Measurements from ENCODE around the gene MAP3K1. TPM values are rescaled to one million over a fixed set of nuclear protein-coding genes. Genes with fewer than 3 reads are reported as not detected.
"Not testable (repeated sequence)": the region's sequence is repeated elsewhere in the genome, so short reads cannot be mapped to it uniquely, and the experiment has no call there.

MAP3K1 gene
- total RNA-seq, 1 experiment from 2014 or later: 7.9 TPM

DNA sequence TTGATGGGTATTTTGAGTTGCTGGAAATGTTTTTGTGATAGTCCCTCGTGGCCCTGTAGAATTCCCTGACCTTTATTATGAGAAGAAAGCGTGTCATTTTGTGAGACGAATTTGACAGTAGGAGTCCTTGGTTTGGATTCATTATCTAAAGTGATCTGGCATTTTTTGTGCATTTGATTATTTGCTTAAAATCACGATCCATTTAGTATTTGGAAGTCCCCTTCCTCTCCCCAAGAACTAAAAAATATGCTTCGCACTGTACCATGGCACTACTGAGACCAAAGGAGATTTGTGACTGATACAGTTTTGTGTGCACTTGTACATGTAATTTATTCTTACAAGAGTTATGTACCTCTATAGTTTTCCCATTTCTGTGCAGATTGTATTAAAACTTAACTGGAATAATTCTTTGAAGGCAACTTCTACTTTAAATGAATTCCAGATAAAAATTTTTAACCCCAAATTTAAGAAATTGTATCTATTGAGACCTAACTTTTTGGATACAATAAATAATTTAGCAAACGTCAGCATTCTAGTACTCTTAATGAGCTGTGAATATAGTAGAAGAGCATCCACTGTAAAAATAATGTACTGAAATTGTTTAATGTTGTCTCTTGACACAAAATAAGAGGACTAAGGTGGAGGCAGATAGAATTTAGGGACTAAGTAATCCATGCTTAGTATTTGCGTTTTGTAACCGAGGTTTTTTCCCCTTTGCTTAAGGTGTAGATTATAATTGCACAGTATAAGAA lies 2.1 kb downstream of the MAP3K1 start:
- Mint-ChIP-seq H3K4me1 (ENCODE audit: insufficient read depth, unreplicated experiment) (peaks cover 24% of the 10 kb centered on the region), H3K4me3 (ENCODE audit: unreplicated experiment) (peak overlapping the region; percentile 83), H3K36me3 (ENCODE audit: insufficient read depth, unreplicated experiment) (no peaks in the 10 kb centered on the region), H3K27me3 (ENCODE audit: insufficient read depth, unreplicated experiment) (no peaks in the 10 kb centered on the region), H3K9me3 (ENCODE audit: unreplicated experiment) (no peaks in the 10 kb centered on the region), H3K27ac (ENCODE audit: low read depth, unreplicated experiment) (peak overlapping the region; percentile 81)
- TF ChIP-seq, protein P1, sequence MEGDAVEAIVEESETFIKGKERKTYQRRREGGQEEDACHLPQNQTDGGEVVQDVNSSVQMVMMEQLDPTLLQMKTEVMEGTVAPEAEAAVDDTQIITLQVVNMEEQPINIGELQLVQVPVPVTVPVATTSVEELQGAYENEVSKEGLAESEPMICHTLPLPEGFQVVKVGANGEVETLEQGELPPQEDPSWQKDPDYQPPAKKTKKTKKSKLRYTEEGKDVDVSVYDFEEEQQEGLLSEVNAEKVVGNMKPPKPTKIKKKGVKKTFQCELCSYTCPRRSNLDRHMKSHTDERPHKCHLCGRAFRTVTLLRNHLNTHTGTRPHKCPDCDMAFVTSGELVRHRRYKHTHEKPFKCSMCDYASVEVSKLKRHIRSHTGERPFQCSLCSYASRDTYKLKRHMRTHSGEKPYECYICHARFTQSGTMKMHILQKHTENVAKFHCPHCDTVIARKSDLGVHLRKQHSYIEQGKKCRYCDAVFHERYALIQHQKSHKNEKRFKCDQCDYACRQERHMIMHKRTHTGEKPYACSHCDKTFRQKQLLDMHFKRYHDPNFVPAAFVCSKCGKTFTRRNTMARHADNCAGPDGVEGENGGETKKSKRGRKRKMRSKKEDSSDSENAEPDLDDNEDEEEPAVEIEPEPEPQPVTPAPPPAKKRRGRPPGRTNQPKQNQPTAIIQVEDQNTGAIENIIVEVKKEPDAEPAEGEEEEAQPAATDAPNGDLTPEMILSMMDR (IDR thresholded peaks at IDR 0.05; ENCODE audit: unreplicated experiment): no peak
- peak; percentile 34 for DNase-seq (ENCODE audit: unreplicated experiment)
- CTCF ChIA-PET: interaction anchor here (0.6 to 3.8 kb wide), 2 partner anchors 21 to 498 kb away, joined by 4 to 17 read pairs; no protein-coding TSS in a partner anchor
- POLR2A ChIA-PET: interaction anchor here (0.6 to 1.3 kb wide), 7 partner anchors 11 to 553 kb away, joined by 3 to 5 read pairs (median 3); no protein-coding TSS in a partner anchor
- TSS peak; percentile 30 for BruUV-seq (replicated peaks)
- intact Hi-C loops (cut with micrococcal nuclease): loop anchor here (5.0 kb wide), 2 partner anchors 275 to 290 kb away; no protein-coding TSS in a partner anchor

- TF ChIP-seq, protein P1 (IDR thresholded peaks at IDR 0.05; ENCODE audit: unreplicated experiment): no peak
- intact Hi-C loops (cut with micrococcal nuclease): loop anchor here (5.0 kb wide), 2 partner anchors 276 to 291 kb away; no protein-coding TSS in a partner anchor
- peak overlapping the region; percentile 81 for H3K27ac Mint-ChIP-seq (ENCODE audit: low read depth, unreplicated experiment)
- H3K27me3 Mint-ChIP-seq (ENCODE audit: insufficient read depth, unreplicated experiment): no peaks in the 10 kb centered on the region
- ChIA-PET POLR2A (interaction anchor here (0.7 to 2.8 kb wide), 9 partner anchors 10 to 822 kb away, joined by 3 to 11 read pairs (median 4); no protein-coding TSS in a partner anchor), CTCF (interaction anchor here (0.8 to 3.8 kb wide), 6 partner anchors 9 to 717 kb away, joined by 3 to 17 read pairs (median 4); no protein-coding TSS in a partner anchor)
- no peaks in the 10 kb centered on the region for H3K9me3 Mint-ChIP-seq (ENCODE audit: unreplicated experiment)
- peak; percentile 33 for DNase-seq (ENCODE audit: unreplicated experiment)
- peak overlapping the region; percentile 66 for H3K4me3 Mint-ChIP-seq (ENCODE audit: unreplicated experiment)
- no TSS peak for BruUV-seq (replicated peaks)
- H3K4me1 Mint-ChIP-seq (ENCODE audit: insufficient read depth, unreplicated experiment): peaks cover 24% of the 10 kb centered on the region
- no peaks in the 10 kb centered on the region for H3K36me3 Mint-ChIP-seq (ENCODE audit: insufficient read depth, unreplicated experiment)
These were observed 3.2 kb downstream of the MAP3K1 start for GRCh38 chr5:56818450-56819037.

DNA sequence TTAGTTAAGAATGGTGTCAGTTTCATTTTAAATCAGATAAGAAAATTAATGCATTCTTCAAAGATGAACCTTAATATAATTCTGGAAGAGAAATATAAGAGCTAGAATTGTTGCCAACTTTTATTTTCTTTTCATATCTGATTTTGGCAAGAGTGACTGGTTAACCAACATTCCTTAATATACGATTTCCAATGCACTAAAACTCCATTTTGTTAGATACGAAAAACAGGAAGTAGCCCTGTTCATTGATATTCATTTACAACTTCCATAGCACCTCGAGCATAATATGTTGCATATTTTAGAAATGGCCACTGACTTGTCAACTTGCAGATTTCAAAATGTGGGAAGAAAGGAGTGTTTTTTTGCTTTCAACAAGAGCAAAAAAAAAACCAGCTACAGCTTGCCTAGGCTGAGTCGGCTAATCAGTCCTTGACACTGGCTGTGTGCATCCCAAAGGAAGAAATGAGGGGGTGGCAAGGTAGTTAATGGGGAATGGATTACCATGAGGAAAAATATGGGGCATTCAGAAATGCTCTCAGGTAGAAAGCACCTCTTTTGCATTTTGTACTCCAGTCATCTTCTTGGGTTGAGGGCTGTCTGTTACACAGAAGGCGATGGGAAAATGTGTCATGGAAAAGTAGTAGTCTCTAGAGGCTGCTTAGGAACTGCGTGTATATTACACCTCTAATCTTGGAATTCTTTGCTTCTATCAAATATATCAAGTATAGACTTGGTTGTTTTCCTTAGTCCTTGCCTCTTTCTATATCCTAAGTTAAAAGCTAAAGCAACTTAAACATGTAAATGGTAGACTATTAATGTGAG lies 3.9 kb downstream of the MAP3K1 start:
- CTCF ChIA-PET: interaction anchor here (0.6 to 3.8 kb wide), 9 partner anchors 8 to 717 kb away, joined by 3 to 17 read pairs (median 4); no protein-coding TSS in a partner anchor
- Mint-ChIP-seq H3K4me3 (ENCODE audit: unreplicated experiment) (peak overlapping the region; percentile 66), H3K36me3 (ENCODE audit: insufficient read depth, unreplicated experiment) (no peaks in the 10 kb centered on the region), H3K27ac (ENCODE audit: low read depth, unreplicated experiment) (peak overlapping the region; percentile 81), H3K9me3 (ENCODE audit: unreplicated experiment) (no peaks in the 10 kb centered on the region), H3K27me3 (ENCODE audit: insufficient read depth, unreplicated experiment) (no peaks in the 10 kb centered on the region), H3K4me1 (ENCODE audit: insufficient read depth, unreplicated experiment) (peaks cover 27% of the 10 kb centered on the region)
- TF ChIP-seq, protein P1 (IDR thresholded peaks at IDR 0.05; ENCODE audit: unreplicated experiment): no peak
- DNase-seq (ENCODE audit: unreplicated experiment): peak; percentile 30
- POLR2A ChIA-PET: interaction anchor here (0.6 to 2.8 kb wide), 12 partner anchors 9 to 823 kb away, joined by 3 to 11 read pairs (median 4); no protein-coding TSS in a partner anchor
- BruUV-seq (replicated peaks): no TSS peak
- intact Hi-C loops (cut with micrococcal nuclease): loop anchor here (5.0 kb wide), 2 partner anchors 277 to 292 kb away; no protein-coding TSS in a partner anchor

- H3K27me3 Mint-ChIP-seq (ENCODE audit: insufficient read depth, unreplicated experiment); BruUV-seq (replicated peaks); H3K27ac Mint-ChIP-seq (ENCODE audit: low read depth, unreplicated experiment); intact Hi-C loops (cut with micrococcal nuclease); POLR2A ChIA-PET; DNase-seq (ENCODE audit: unreplicated experiment); H3K36me3 Mint-ChIP-seq (ENCODE audit: insufficient read depth, unreplicated experiment); H3K4me3 Mint-ChIP-seq (ENCODE audit: unreplicated experiment); H3K9me3 Mint-ChIP-seq (ENCODE audit: unreplicated experiment): not testable (repeated sequence)
- peaks cover 35% of the 10 kb centered on the region for H3K4me1 Mint-ChIP-seq (ENCODE audit: insufficient read depth, unreplicated experiment)
- CTCF ChIA-PET: interaction anchor here (0.6 to 0.9 kb wide), 3 partner anchors 17 to 413 kb away, joined by 3 to 4 read pairs (median 3); no protein-coding TSS in a partner anchor
These were observed 6.5 kb downstream of the MAP3K1 start for GRCh38 chr5:56821868-56822267.
